GM23338 (cell line): ENCODE results near the gene CCDC28B. TPM values are rescaled to one million over a fixed set of nuclear protein-coding genes. Genes with fewer than 3 reads are reported as not detected.

Experiments
- ATAC-seq: fragments of 200-7000 bp; cut with Tn5 transposase; 3 replicates; pipeline ENCODE4 v1.9.1; 2020
- DNase-seq: peaks from one replicate; pipeline ENCODE4 v3.0.0-alpha.2; 2015; ENCODE audit warnings: low spot score
- H2AFZ ChIP-seq: fragments of 200-600 bp; sonication (generic); 2 replicates; pipeline ENCODE4 v1.8.0; 2016; ENCODE audit warnings: antibody characterized with exemption, mild to moderate bottlenecking, moderate library complexity
- H3F3A ChIP-seq: fragments of 200-600 bp; sonication (generic); replicated peaks from 2 replicates; pipeline ENCODE4 v1.8.0; 2017; ENCODE audit warnings: antibody characterized with exemption, mixed run types, low read depth
- H3K27ac ChIP-seq: fragments of 200-600 bp; sonication (generic); 2 replicates; pipeline ENCODE4 v1.6.1; 2016; ENCODE audit warnings: low read depth
- H3K27me3 ChIP-seq: fragments of 200-600 bp; sonication (generic); 2 replicates; pipeline ENCODE4 v1.8.0; 2016; ENCODE audit warnings: mild to moderate bottlenecking, mixed run types, moderate library complexity; ENCODE audit not compliant: insufficient read depth
- H3K36me3 ChIP-seq: fragments of 200-600 bp; sonication (generic); 2 replicates; pipeline ENCODE4 v1.8.0; 2016; ENCODE audit warnings: mild to moderate bottlenecking; ENCODE audit not compliant: insufficient read depth
- H3K4me1 ChIP-seq: fragments of 200-600 bp; sonication (generic); 2 replicates; pipeline ENCODE4 v1.8.0; 2016; ENCODE audit warnings: mild to moderate bottlenecking, moderate library complexity; ENCODE audit not compliant: insufficient read depth
- H3K4me2 ChIP-seq: fragments of 200-600 bp; sonication (generic); 2 replicates; pipeline ENCODE4 v1.7.1; 2017; ENCODE audit warnings: mixed run types
- H3K4me3 ChIP-seq: fragments of 200-600 bp; sonication (generic); 2 replicates; pipeline ENCODE4 v1.6.1; 2016; ENCODE audit warnings: mixed run types
- H3K79me2 ChIP-seq: fragments of 200-600 bp; sonication (generic); replicated peaks from 2 replicates; pipeline ENCODE4 v1.8.0; 2017; ENCODE audit warnings: mild to moderate bottlenecking; ENCODE audit not compliant: insufficient read depth
- H3K9me2 ChIP-seq: fragments of 200-600 bp; sonication (generic); 2 replicates; pipeline ENCODE4 v1.8.0; 2017; ENCODE audit not compliant: insufficient read depth
- H4K20me1 ChIP-seq: fragments of 200-600 bp; sonication (generic); replicated peaks from 2 replicates; pipeline ENCODE4 v1.8.0; 2017; ENCODE audit warnings: mild to moderate bottlenecking; ENCODE audit not compliant: insufficient read depth
- H3K27ac Mint-ChIP-seq: 2 replicates; pipeline ENCODE4 v1.8.0; 2020; ENCODE audit warnings: inconsistent platforms, mild to moderate bottlenecking, moderate library complexity, mixed read lengths
- H3K27me3 Mint-ChIP-seq: 3 replicates; pipeline ENCODE4 v1.8.0; 2022; ENCODE audit warnings: low read depth, mild to moderate bottlenecking, moderate library complexity, mixed read lengths, inconsistent platforms; ENCODE audit not compliant: insufficient read depth, poor library complexity
- H3K36me3 Mint-ChIP-seq: 3 replicates; pipeline ENCODE4 v1.8.0; 2021; ENCODE audit warnings: low read depth, mild to moderate bottlenecking, inconsistent platforms, moderate library complexity, mixed read lengths
- H3K4me1 Mint-ChIP-seq: 3 replicates; pipeline ENCODE4 v1.8.0; 2020; ENCODE audit warnings: mild to moderate bottlenecking, inconsistent platforms, mixed read lengths
- H3K4me3 Mint-ChIP-seq: 3 replicates; pipeline ENCODE4 v1.8.0; 2021; ENCODE audit warnings: moderate library complexity, mild to moderate bottlenecking, inconsistent platforms, mixed read lengths
- H3K9me3 Mint-ChIP-seq: 3 replicates; pipeline ENCODE4 v1.8.0; 2020; ENCODE audit warnings: moderate library complexity, mild to moderate bottlenecking, inconsistent platforms, mixed read lengths
- CTCF ChIP-seq, 2 experiments: fragments of 200-600 bp in 1 of 2; sonication (generic) in 1 of 2; conservative IDR thresholded peaks; 2 replicates each; pipeline versions ENCODE4 v1.5.1 to v1.6.1; 2016 to 2017; ENCODE audit warnings: antibody characterized with exemption in 2 of 2, low read depth in 2 of 2, mild to moderate bottlenecking in 2 of 2, moderate library complexity in 1 of 2
- POLR2AphosphoS5 ChIP-seq: IDR thresholded peaks from 2 replicates; pipeline ENCODE4 v1.6.1; 2016; ENCODE audit warnings: antibody characterized with exemption, low read depth
- ZNF331 ChIP-seq: fragments of 250-450 bp; sonication (Bioruptor Pico); IDR thresholded peaks from 2 replicates; pipeline ENCODE4 v1.5.0; 2020; ENCODE audit warnings: low read depth, mild to moderate bottlenecking, moderate library complexity
- polyA plus RNA-seq: library from polyadenylated mRNA; unstranded; fragments of >200 nt; fragmentation: Nextera tagmentation; extraction: Ambion mirVana; gene quantifications from 2 replicates; pipeline ENCODE4 v1.2.1, GENCODE V29; 2016
- total RNA-seq: library from RNA; depleted of rRNA; stranded (reverse); fragments of >200 nt; shearing (Covaris generic); gene quantifications from 2 replicates; pipeline ENCODE4 v1.2.3, GENCODE V29; 2014
- TF ChIP-seq, protein P1 (sequence below): fragments of 250-450 bp; sonication (Bioruptor Pico); IDR thresholded peaks from 2 replicates; pipeline ENCODE4 v1.5.0; 2020; ENCODE audit warnings: mild to moderate bottlenecking, moderate library complexity
- TF ChIP-seq, protein P2 (sequence below): IDR thresholded peaks from one replicate; pipeline ENCODE4 v1.6.1; 2018; ENCODE audit warnings: antibody characterized with exemption; ENCODE audit not compliant: unreplicated experiment

Gene CCDC28B
- total and polyA plus RNA-seq, 2 experiments from 2014 or later = 8.7 to 35.2 TPM

GRCh38 chr1:32231843-32232432 is 31.5 kb downstream of the CCDC28B start (continued):
- TF ChIP-seq CTCF (conservative IDR thresholded peaks at IDR 0.05; ENCODE audit: low read depth in 2 of 2) (no peak), ZNF331 (CRISPR knock-in tag) (no peak)

GRCh38 chr1:32232558-32233304 is 32.3 kb downstream of the CCDC28B start:
- Histone ChIP-seq H4K20me1 (peaks cover 2% of the 10 kb centered on the region), H3K27me3 (no peaks in the 10 kb centered on the region), H2AFZ (no peak overlapping the region), H3F3A (peaks cover 14% of the 10 kb centered on the region), H3K4me3 (no peak overlapping the region), H3K9me2 (no peaks in the 10 kb centered on the region), H3K36me3 (peaks cover 32% of the 10 kb centered on the region), H3K79me2 (no peaks in the 10 kb centered on the region), H3K27ac (peak overlapping the region; percentile 69; the same call in 1 of the 2 replicates), H3K4me2 (no peak overlapping the region), H3K4me1 (no peaks in the 10 kb centered on the region)
- ATAC-seq (no peak), DNase-seq (no peak)
- Mint-ChIP-seq H3K36me3 (peaks cover 53% of the 10 kb centered on the region), H3K4me3 (no peak overlapping the region), H3K4me1 (peaks cover 4% of the 10 kb centered on the region; the same call in 2 of the 3 replicates), H3K9me3 (no peaks in the 10 kb centered on the region), H3K27ac (peak overlapping the region; percentile 42; the same call in 1 of the 2 replicates), H3K27me3 (peaks cover 3% of the 10 kb centered on the region)
- no peak for TF ChIP-seq CTCF (conservative IDR thresholded peaks at IDR 0.05; ENCODE audit: low read depth in 2 of 2)
- TF ChIP-seq, protein P1, sequence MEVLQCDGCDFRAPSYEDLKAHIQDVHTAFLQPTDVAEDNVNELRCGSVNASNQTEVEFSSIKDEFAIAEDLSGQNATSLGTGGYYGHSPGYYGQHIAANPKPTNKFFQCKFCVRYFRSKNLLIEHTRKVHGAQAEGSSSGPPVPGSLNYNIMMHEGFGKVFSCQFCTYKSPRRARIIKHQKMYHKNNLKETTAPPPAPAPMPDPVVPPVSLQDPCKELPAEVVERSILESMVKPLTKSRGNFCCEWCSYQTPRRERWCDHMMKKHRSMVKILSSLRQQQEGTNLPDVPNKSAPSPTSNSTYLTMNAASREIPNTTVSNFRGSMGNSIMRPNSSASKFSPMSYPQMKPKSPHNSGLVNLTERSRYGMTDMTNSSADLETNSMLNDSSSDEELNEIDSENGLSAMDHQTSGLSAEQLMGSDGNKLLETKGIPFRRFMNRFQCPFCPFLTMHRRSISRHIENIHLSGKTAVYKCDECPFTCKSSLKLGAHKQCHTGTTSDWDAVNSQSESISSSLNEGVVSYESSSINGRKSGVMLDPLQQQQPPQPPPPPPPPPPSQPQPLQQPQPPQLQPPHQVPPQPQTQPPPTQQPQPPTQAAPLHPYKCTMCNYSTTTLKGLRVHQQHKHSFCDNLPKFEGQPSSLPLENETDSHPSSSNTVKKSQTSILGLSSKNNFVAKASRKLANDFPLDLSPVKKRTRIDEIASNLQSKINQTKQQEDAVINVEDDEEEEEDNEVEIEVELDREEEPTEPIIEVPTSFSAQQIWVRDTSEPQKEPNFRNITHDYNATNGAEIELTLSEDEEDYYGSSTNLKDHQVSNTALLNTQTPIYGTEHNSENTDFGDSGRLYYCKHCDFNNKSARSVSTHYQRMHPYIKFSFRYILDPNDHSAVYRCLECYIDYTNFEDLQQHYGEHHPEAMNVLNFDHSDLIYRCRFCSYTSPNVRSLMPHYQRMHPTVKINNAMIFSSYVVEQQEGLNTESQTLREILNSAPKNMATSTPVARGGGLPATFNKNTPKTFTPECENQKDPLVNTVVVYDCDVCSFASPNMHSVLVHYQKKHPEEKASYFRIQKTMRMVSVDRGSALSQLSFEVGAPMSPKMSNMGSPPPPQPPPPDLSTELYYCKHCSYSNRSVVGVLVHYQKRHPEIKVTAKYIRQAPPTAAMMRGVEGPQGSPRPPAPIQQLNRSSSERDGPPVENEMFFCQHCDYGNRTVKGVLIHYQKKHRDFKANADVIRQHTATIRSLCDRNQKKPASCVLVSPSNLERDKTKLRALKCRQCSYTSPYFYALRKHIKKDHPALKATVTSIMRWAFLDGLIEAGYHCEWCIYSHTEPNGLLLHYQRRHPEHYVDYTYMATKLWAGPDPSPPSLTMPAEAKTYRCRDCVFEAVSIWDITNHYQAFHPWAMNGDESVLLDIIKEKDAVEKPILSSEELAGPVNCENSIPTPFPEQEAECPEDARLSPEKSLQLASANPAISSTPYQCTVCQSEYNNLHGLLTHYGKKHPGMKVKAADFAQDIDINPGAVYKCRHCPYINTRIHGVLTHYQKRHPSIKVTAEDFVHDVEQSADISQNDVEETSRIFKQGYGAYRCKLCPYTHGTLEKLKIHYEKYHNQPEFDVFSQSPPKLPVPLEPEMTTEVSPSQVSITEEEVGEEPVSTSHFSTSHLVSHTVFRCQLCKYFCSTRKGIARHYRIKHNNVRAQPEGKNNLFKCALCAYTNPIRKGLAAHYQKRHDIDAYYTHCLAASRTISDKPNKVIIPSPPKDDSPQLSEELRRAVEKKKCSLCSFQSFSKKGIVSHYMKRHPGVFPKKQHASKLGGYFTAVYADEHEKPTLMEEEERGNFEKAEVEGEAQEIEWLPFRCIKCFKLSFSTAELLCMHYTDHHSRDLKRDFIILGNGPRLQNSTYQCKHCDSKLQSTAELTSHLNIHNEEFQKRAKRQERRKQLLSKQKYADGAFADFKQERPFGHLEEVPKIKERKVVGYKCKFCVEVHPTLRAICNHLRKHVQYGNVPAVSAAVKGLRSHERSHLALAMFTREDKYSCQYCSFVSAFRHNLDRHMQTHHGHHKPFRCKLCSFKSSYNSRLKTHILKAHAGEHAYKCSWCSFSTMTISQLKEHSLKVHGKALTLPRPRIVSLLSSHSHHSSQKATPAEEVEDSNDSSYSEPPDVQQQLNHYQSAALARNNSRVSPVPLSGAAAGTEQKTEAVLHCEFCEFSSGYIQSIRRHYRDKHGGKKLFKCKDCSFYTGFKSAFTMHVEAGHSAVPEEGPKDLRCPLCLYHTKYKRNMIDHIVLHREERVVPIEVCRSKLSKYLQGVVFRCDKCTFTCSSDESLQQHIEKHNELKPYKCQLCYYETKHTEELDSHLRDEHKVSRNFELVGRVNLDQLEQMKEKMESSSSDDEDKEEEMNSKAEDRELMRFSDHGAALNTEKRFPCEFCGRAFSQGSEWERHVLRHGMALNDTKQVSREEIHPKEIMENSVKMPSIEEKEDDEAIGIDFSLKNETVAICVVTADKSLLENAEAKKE (CRISPR knock-in tag) = no peak
- TF ChIP-seq POLR2AphosphoS5 = no peak
- TF ChIP-seq, protein P2, sequence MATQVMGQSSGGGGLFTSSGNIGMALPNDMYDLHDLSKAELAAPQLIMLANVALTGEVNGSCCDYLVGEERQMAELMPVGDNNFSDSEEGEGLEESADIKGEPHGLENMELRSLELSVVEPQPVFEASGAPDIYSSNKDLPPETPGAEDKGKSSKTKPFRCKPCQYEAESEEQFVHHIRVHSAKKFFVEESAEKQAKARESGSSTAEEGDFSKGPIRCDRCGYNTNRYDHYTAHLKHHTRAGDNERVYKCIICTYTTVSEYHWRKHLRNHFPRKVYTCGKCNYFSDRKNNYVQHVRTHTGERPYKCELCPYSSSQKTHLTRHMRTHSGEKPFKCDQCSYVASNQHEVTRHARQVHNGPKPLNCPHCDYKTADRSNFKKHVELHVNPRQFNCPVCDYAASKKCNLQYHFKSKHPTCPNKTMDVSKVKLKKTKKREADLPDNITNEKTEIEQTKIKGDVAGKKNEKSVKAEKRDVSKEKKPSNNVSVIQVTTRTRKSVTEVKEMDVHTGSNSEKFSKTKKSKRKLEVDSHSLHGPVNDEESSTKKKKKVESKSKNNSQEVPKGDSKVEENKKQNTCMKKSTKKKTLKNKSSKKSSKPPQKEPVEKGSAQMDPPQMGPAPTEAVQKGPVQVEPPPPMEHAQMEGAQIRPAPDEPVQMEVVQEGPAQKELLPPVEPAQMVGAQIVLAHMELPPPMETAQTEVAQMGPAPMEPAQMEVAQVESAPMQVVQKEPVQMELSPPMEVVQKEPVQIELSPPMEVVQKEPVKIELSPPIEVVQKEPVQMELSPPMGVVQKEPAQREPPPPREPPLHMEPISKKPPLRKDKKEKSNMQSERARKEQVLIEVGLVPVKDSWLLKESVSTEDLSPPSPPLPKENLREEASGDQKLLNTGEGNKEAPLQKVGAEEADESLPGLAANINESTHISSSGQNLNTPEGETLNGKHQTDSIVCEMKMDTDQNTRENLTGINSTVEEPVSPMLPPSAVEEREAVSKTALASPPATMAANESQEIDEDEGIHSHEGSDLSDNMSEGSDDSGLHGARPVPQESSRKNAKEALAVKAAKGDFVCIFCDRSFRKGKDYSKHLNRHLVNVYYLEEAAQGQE = no peak
